Activated gamma-delta T cell (primary cell): Measurements from ENCODE around the gene ZBTB38.

ENCODE experiments used
- DNase-seq: peaks from one replicate; lab custom pipeline; 2025; lab: John Stamatoyannopoulos, UW

The ZBTB38 gene

DNA sequence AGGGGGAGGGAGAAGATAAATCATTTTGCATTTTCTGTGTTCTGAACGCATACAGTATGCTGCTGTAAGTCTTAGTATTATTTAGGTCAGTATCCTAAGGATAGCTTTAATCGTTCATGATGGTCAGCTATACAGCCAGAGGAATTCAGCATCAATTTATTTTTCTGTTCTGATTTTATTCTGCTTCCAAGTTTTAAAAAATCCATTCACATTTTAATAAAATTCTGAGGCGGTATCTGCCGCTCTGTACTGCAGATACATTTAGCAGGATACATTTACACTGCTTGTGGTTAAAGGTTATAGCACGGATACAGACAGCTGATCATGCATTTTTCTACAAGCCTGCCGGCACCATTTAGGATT lies 17.8 kb downstream of the ZBTB38 start:
- no peak for DNase-seq

DNA sequence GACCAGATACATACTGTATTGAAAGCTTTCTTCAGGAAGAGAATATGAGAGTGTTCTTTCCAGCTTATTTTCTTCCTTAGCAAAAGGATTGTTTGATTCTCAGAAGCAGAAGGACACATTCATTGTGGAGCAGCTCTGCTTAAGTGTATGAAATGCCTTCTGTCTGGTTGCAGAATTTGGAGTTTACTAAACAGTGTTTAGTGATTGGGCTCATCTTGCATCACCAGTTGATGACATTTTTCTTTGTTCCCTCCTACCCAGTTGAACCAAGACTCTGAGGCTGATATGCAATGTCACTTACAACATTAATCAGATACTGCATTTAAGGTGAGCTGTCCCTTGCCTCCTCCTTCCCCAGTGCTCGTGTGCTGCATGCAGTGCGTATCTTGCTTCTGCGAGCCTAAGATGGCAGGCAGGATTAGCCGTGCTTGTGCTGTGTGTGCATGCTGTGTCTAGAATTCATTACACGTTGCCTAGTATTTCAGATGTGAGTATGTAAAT lies 18.4 kb downstream of the ZBTB38 start:
- no peak for DNase-seq

DNA sequence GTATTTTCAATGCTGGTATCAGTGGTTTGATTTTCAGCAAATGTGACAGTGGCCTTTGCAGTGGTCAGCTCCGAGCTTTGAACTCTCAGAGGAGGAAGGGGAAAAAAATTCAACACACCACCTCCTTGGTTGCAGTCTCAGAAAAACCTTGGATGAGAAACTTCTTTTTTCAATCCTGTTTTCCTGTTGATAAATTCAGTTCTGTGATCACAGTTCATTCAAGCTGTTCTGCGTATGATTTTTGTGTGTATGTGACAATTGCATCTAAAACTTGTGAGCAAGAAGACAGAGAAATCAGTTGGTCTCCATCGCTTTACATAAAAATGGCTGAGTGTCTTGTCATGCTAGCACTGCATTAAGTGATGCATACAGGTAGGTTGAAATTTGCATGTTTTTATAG lies 19.2 kb downstream of the ZBTB38 start:
- DNase-seq: no peak

DNA sequence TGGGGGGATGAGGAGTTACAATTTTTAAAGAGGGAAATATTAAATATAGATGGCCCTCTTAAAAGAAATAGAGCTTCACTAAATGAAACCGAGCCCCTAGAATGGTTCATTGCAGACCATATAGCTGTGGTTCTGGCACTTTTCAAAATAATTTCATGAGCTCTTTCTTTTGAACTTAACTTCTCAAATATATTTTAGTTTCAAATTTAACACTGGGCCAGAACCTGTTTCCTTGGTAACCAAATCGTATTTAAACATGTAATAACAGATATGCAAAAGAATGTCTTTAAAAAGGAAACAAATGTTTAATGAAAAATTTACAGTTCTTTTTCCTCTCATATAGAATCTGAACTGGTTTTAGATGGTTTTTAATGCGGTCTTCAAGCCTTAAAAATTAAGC lies 20.1 kb downstream of the ZBTB38 start:
- no peak for DNase-seq

DNA sequence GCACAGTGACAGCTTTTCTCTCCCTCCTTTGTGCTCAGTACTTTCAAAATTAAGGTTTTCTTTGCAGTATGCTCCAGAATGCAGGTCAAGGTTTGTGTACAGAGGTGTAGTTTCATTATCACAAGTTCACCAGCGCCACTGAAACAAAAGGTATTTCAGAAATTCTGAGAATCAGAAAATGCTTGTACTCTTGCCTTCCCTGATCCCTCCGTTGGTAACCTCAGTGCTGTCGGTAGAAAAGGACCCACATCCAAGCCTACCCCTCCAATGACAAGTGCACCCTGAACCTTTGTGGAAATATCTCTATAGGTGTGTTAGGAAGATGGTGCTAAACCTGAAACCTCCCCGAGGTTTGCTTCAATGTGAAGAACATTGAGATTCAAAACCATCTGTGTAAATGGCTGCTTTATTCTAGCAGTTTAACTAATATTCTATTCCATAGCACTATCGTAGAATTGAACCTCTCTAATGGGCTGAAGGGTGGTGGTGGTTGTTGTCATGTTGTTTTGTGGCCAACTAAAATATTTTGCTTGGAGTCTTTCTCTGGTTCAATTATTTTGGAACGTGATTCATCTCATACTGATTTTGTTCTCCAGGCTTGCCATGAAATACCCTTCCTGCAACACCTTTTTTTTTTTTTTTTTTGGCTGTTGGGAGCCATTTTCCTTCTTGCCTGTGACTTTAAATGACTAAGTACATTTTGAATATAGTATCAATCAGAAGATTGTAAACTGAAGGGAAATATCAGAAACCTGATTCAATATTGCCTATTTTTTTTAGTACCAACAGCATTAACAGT lies 20.7 kb downstream of the ZBTB38 start:
- DNase-seq: no peak

DNA sequence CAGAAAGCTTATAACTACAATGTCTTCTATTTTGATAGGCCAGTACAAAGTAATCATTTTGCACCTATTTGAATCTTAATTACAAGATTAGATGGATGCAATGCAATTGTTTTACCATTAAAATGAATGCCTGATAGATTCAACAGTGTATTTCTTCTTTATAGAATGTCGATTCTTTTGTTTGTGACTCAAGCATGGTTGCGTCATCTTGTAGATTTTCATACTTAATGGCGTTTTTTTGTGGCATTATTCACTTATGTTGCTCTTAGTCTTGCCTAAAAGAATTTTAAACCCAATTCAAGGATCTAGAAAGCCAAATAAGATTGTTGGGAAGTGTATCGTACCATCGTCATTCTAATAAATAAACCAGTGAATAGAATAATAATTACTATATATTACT lies 21.4 kb downstream of the ZBTB38 start:
- no peak for DNase-seq

DNA sequence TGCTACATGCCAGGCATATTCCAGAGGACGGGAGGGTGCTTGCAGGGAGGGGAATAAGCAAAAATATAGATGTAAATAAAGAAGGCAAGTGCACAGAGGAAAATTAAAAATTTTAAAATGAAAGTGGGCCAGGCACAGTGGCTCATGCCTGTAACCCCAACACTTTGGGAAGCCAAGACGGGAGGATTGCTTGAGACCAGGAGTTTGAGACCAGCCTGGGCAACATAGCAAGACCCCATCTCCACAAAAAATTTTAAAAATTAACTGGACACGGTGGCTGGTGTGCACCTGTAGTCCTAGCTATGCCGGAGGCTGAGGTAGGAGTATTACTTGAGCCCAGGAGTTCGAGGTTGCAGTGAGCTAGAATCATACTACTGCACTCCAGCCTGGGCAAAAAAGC lies 22.4 kb downstream of the ZBTB38 start:
- no peak for DNase-seq

DNA sequence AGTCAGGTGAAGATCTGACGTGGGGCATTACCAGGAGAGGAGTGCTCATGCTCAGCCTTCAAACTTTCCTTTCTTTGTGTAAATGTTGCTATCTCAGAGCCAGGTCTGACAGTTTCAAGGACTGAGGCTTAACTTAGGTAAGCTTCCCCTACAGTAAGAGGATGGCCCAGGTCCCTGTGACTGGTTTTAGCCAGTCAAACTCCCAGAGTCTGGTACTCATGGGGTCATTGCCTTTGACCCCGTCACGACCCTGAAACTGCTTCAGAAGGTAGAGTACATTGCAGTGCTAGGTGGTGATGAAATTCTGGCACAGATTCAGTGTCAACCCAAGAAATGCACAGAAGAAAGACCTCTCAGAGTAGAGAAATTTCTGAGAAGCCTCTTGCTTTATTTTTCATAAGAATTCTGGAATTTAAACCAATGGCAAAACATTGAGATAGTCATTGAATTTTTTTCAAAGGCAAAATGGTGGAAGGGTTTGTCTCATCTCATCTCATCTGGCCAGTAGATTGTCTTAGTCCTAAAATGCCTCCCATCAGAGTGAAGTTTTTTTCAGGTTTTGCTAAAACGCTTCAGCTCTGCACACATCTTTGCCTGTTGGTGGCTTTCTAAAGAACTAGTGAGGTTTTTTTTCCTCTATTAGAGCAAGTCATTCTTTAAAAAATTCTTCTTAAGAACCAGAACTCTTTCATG lies 23.1 kb downstream of the ZBTB38 start:
- no peak for DNase-seq

DNA sequence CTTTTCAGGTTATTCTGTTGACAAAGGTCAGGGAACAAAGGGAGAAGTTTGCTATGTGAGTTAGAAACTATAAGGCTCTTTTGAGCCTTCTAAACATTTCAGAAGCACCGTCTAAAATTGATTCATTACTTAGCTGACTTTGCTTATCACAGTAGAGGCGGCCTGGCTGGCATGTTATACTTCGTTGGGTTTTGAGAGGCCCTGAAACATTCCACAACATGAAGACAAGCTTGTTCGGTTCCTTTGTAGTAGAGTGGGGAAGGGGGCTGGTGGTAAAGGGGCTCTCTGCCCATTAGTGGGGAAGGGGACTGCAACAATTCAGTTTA lies 23.6 kb downstream of the ZBTB38 start:
- DNase-seq: no peak

DNA sequence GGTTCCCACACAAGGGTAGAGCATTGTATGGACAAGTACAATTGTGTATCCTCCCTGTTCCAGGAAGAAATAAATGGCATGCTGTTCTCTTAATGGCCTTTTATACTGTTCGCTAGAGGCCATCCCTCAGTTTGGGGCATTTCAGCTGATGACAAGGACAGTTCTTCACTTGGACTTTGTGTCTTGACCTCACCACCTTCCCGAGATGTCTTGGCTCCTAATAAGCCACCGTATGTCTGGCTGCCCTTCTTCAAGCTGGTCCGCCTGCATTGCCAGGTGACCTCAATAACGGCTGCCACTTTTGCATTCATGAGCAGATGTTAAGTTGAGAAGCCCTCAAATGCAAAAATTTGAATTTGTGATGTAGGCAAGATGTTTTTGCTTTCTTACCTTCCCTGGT lies 24.1 kb downstream of the ZBTB38 start:
- no peak for DNase-seq

DNA sequence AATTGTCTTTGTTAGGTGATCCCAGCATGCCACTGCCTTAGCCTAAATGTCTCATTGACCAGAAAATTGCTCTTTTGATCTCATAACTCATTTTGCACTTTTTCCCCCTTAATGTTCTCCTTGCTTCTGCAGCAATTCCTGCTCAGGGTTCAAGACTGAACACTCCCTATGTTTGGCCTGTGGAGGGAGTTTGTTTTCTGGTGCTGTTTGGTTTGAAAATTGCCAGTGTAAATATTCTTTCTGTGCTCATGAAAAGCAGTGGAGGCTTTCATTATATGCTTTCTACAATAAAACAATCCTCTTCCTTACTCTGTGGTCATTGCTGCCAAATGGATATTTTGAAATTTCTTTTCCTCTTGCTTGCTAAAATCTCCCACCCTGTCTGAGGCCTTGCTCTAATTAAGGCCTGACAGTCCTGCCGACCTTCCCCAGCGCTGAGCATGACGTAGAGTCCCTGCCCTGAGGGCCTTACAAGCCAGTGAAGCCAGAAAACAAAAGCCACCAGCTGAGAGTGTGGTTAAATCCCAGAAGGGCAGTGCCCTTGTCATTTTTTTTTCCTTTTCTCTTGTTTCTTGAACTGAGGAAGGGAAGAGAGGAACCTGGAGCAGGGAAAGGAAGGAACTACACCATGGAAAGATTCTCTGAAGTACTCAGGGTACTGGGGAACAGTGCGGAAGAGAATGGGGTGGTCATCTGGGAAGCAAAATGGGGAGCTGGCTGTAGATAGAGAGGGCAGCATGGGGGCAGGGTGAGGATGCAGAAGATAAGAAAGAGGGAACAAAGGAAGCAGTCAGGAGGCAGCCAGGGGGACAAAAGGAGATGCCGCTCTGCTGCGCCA lies 24.8 kb downstream of the ZBTB38 start:
- DNase-seq: no peak

DNA sequence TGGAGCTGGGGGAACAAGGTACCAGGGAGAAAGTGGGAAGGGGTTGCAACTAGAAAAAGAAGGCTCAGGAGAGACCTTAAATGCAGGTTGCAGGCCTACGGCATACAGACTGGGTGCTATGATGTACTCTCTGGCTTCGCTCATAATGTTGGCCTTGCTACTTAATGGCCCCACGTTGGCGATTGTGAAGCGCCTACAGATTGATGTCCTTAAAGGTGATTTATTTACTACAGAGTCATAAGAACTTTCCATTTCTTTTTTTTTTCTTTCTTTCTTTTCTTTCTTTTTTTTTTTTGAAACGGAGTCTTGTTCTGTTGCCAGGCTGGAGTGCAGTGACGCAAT lies 25.4 kb downstream of the ZBTB38 start:
- DNase-seq: no peak

DNA sequence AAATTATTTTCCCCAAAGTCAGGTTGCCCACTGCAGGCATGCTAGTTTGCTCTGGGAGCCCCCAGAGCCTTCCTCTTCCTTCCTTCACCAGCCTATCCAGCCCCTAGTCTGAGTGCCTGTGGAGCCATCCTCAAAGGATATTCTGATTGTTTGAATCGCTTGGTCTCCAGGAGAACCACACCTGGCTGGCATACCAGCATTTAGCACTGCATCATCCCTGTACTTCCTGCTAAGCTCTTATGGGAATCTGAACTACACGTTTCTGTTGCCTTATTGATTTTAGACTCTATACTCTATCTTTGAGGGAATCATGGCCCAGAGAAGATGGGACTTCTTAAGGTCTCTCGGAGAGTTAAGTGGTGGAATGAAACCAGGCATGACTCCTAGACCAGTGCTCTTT lies 26.3 kb downstream of the ZBTB38 start:
- no peak for DNase-seq

DNA sequence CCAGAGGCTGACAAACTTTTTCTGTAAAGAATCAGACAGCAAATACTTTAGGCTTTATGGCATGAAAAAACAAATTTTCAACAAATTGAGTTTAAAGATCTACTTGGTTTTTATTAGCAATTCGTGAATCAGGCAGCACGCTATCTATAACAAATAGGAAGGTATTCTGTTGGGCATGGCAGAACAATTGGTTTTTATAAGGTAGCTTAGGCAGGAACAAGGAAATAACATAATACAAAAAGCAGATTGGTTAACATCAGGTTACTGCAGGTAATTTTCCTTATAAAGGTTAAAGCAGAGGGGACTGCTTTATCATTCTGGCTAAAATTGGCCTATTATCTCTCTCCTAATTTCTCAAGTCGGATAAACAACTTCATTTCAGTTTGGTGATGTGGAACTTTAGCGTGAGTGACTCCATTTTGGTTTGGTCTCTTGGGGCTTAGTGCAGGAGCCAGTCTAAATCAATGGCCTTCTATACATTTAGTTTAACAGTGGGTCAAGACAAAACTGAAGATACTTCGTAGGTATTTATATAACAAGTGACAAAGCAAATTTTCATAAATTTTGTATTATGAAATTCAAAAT lies 26.8 kb downstream of the ZBTB38 start:
- DNase-seq: no peak

DNA sequence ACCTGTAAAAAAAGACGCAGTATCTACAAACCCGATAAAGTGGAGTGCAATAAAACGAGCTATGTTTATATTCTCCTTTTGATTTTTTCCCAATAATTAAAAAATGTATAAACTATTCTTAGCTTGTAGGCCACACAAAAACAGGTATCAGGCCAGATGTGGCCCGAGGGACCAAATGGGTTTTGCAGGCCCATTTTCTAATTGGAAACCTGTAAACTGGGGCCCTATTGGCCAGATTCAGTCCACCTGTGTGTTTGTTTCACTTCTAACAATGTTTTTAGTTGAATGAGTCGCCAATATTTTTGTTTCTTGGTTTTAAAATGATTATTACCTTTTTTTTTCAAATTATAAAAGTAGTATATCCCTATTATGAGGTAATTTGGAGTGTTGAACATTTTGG lies 29.7 kb downstream of the ZBTB38 start:
- DNase-seq: no peak

DNA sequence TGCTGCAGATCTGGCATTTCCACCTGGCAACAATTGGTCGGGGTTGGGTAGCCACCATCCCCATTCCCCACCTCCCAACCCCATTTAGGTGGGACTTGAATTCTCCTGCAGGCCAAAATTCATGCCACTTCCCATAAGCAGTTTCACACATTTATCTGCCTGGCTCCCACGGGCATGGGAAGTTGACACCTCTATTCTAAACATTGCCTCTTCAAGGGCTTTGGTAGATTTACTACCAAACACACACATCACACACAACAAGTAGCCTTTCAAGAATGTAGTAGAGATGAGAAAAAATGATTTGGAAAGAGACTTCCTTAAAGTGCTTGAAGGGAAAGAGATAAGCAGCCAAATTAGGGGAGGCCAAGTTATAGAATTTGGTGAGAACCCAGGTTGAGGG lies 30.9 kb downstream of the ZBTB38 start:
- no peak for DNase-seq

DNA sequence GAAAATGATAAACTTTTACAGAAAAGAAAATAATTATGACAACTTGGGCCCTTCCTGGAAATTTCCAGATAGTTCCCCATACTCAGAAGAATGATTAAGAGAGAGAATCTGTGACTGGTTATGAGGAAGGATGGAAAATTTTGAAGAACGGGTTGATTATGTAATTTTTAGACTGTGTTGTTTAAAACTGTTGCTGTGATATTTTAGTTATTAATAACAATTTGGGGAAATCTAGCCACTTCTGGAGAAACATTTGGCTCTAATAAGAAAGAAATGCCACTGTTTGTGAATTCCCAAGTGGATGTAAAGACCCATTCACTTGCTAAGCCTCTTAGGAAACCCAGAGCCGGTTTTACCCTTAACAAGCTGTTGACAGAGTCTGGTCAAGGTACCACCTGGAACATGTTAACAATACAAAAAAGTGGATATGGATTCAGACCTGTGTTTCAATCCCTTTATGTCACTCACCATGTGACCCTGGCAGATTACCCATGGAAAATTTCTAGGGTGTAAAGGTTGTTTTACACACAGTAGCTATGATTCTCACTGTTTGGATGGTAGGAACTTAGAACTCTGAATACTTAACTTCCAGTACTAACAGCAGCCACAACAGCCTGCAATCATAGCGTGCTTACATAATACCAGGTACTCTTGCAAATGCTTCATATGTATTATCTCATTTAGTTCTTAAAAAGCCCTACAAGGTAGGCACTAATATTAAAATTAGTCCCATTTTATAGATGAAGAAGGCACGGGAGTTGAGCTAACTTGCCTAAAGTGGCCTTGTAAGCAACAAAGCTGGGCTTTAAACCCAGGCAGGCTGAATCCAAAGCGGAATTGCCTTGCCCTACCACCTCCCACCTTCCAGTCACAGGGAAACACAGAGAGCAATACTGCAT lies 32.0 kb downstream of the ZBTB38 start:
- DNase-seq: no peak

DNA sequence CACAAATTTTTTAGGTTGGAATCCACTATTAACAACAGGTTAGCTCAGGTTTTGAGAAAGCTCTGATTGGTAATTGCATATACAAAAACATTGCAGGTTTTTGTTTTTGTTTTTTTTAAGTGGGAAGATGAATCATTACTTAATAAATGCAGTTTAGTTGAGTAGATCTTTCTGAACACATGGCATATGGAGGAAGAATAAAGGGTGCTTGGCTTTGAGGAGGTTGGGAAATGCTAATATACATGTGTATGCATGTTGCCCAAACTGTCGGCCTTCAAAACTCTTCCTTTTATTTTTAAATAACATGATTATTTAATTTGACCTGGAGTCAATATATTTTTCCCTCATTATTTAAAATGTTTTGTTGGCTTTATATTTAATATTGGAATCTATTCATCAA lies 32.8 kb downstream of the ZBTB38 start:
- DNase-seq: no peak

DNA sequence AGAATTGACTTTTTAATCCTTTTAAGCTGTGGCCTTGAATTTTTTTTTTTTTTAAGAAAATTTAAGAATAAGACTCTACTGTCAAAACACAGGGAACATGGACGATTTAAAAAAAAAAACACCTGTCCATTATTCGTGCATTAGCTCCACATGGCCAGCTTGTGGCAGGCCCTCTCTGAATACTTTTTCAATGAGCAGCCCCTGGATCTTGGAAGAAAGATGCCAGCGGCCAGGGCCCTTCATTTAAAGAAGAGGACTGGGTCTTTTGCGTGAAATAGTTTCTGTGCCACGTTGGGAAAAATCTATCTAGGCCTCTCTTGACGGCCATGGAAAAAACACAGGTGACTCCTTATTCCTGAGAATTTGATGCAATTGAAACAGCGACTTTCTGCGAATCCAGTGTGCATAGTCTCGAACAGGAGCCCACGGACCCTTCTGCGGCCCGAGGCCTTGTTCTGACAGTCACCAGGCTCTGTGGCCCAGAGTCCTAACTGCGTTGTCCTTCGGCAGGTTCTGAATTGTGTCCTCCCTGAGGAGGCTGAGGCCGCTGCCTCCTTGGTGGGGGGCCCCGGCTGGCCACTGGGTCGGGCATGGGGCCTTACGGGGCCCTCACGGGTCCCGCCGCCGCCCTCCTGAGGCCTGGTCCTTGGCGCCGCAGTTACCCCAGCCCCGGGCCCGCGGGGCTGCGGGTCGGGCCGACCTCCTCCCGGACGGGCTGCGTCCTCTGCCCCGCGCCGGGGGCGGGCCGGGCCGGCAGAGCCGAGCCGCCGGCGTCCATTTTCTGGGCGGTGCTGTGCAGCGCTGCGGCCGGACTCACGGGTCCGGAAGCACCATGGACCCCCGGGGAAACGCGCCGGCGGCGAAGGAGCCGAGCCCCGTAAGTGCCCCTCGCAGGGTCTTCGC lies 33.5 kb downstream of the ZBTB38 start:
- DNase-seq: peak; percentile 42

DNA sequence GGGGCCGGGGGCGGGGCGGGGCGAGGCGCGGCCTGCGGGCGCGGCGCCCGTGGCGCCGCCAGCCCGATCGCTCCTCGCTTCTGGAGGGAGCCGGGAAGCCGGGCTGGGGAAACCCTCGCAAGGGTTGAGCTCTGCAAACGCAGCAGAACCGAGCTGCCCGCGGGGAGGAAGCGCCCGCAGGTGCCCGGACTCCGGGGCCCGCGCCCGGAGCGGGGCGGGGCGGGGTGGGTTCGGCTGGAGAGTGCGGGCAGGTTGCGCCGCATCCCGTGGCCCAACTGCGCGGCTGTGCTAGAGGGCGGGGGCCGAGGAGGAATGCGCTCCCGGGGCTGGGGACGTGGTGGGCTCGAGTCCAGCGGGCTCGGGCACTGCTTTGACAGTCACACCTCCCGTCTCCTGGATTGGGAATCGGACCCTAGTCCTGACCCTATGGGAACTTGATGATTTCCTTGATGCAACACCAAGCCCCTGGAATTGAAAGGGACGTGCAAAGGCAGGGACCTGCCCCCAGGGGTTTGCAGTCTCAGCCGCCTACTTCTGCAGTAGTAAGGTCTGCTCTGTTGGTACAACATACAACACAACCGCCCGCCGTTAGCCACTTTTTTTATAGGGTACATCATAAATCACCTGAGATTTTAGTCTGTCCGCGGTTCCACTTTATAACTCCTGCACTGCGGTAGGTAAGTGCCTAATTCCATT lies 34.3 kb downstream of the ZBTB38 start:
- DNase-seq: peak; percentile 34
